ENCODE data around the gene TMEM63A.

DNA sequence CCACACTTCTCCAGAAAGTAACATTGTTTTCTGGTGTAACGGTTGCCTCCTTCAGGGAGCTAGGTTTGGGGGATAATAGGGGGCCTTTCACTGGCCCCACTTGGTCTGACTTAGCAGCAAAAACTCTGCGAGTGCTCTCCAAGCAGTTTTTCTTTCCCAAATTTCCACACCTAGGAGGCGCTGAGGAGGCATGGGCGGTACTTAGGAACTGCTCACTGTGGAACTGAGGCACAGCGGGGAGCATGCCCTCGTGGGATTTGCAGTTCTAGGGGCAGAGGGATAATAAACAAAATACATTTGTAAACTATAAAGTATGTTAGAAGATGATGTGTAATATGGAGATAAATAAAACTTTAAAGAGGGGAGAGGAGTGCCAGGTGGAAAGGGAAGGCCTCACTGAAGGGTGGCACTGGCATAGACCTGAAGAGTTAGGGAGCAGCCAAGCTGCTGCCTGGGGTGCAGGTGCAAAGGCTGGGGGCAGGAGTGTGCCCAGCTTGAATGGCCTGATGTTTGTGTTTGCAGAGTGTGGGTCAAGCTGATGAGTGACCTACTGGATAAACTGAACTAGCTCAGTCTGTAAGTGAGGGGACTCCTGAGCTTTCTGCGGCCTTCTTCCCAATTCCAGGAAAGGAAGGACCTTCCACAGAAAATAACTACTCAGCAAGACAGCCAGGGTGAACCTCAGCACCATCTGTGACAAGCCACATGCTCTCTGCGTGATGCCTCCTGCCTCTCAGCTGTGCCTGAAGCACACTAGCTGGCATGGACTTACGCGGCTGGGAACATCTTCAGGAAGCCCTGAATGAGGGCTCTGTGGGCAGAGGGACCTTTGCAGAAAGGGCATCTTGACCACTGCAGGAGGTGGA lies 70.3 kb downstream of the TMEM63A start:
- TF ChIP-seq, protein P1, sequence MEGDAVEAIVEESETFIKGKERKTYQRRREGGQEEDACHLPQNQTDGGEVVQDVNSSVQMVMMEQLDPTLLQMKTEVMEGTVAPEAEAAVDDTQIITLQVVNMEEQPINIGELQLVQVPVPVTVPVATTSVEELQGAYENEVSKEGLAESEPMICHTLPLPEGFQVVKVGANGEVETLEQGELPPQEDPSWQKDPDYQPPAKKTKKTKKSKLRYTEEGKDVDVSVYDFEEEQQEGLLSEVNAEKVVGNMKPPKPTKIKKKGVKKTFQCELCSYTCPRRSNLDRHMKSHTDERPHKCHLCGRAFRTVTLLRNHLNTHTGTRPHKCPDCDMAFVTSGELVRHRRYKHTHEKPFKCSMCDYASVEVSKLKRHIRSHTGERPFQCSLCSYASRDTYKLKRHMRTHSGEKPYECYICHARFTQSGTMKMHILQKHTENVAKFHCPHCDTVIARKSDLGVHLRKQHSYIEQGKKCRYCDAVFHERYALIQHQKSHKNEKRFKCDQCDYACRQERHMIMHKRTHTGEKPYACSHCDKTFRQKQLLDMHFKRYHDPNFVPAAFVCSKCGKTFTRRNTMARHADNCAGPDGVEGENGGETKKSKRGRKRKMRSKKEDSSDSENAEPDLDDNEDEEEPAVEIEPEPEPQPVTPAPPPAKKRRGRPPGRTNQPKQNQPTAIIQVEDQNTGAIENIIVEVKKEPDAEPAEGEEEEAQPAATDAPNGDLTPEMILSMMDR (IDR thresholded peaks at IDR 0.05): no peak
- TF ChIP-seq POLR2A (IDR thresholded peaks at IDR 0.05) (no peak), POLR2AphosphoS5 (IDR thresholded peaks at IDR 0.05) (no peak)

Data from breast epithelium (tissue), 3 donors.